Measurements from ENCODE around the gene SYT17.

GRCh38 chr16:19304750-19305149 is 136.7 kb downstream of the SYT17 start:
- TF ChIP-seq CTCF (IDR thresholded peaks at IDR 0.05) (no peak), POLR2A (IDR thresholded peaks at IDR 0.05) (no peak)
